SK-N-SH (cell line): Measurements from ENCODE around the gene TSPAN32.

ENCODE experiments used
- CTCF ChIP-seq: fragments of 200-600 bp; sonication (generic); IDR thresholded peaks from 2 replicates; pipeline ENCODE4 v1.6.1; 2017; ENCODE audit warnings: antibody characterized with exemption, mild to moderate bottlenecking, moderate library complexity
- ELF1 ChIP-seq: IDR thresholded peaks from 2 replicates; pipeline ENCODE4 v1.4.0; 2012
- EP300 ChIP-seq, 2 experiments: IDR thresholded peaks; 2 replicates each; pipeline versions ENCODE4 v1.4.0 to v1.6.1; 2012; ENCODE audit warnings: borderline replicate concordance in 1 of 2, low read depth in 1 of 2, low read length in 1 of 2
- FOXM1 ChIP-seq: IDR thresholded peaks from 2 replicates; pipeline ENCODE4 v1.4.0; 2012; ENCODE audit warnings: low read depth, mild to moderate bottlenecking
- IRF3 ChIP-seq: fragments of 150-350 bp; IDR thresholded peaks from 2 replicates; pipeline ENCODE4 v1.6.1; 2016; ENCODE audit warnings: mild to moderate bottlenecking, low read depth, low read length
- MAX ChIP-seq: IDR thresholded peaks from 2 replicates; pipeline ENCODE4 v1.4.0; 2012; ENCODE audit warnings: low read depth
- NFIC ChIP-seq: IDR thresholded peaks from 2 replicates; pipeline ENCODE4 v1.4.0; 2012; ENCODE audit warnings: borderline replicate concordance
- NRF1 ChIP-seq: IDR thresholded peaks from 2 replicates; pipeline ENCODE4 v1.6.1; 2012; ENCODE audit warnings: low read depth, mild to moderate bottlenecking, low read length
- POLR2AphosphoS5 ChIP-seq: IDR thresholded peaks from 2 replicates; pipeline ENCODE4 v1.6.1; 2012; ENCODE audit warnings: low read depth, low read length
- RXRA ChIP-seq: IDR thresholded peaks from 2 replicates; pipeline ENCODE4 v1.4.0; 2012; ENCODE audit warnings: low read depth, mild to moderate bottlenecking, borderline replicate concordance
- SMC3 ChIP-seq: IDR thresholded peaks from 2 replicates; pipeline ENCODE4 v1.6.1; 2012; ENCODE audit warnings: low read depth, low read length, improper control_type of control experiment
- TAF1 ChIP-seq: IDR thresholded peaks from 2 replicates; pipeline ENCODE4 v1.6.1; 2012; ENCODE audit warnings: low read depth, mild to moderate bottlenecking, low read length, moderate library complexity, borderline replicate concordance
- TCF12 ChIP-seq: IDR thresholded peaks from 2 replicates; pipeline ENCODE4 v1.4.0; 2012
- TEAD4 ChIP-seq: IDR thresholded peaks from 2 replicates; pipeline ENCODE4 v1.4.0; 2012; ENCODE audit warnings: mild to moderate bottlenecking, borderline replicate concordance; ENCODE audit not compliant: insufficient read depth

- TF ChIP-seq CTCF (no peak), TCF12 (no peak), NFIC (no peak), POLR2AphosphoS5 (no peak), RXRA (no peak), TEAD4 (no peak), TAF1 (no peak), NRF1 (no peak), EP300 (IDR thresholded peaks at IDR 0.05; ENCODE audit: borderline replicate concordance in 1 of 2, low read depth in 1 of 2, low read length in 1 of 2) (no peak), MAX (no peak), SMC3 (no peak), FOXM1 (no peak), ELF1 (no peak), IRF3 (no peak)
Observed at GRCh38 chr11:2296913-2297622, 4.7 kb upstream of the TSPAN32 start.
